Choroid plexus epithelial cell (primary cell): ENCODE measurements around the gene PTPRT.

Source experiments
- DNase-seq: peaks from one replicate; pipeline ENCODE4 v3.0.0-alpha.2; 2010; ENCODE audit warnings: low read depth
- H3K4me3 ChIP-seq: 2 replicates; pipeline ENCODE4 v1.5.1; 2011; ENCODE audit warnings: low read depth, mild to moderate bottlenecking, control low read depth, low read length, moderate library complexity
- CTCF ChIP-seq: conservative IDR thresholded peaks from 2 replicates; pipeline ENCODE4 v1.5.1; 2011; ENCODE audit warnings: low read depth, mild to moderate bottlenecking, control low read depth, inconsistent platforms, low read length, moderate library complexity

The PTPRT gene

GRCh38 chr20:42807876-42808275, 381.8 kb downstream of the PTPRT start:
- no peak overlapping the region for H3K4me3 ChIP-seq
- no peak for DNase-seq
- TF ChIP-seq CTCF: no peak

- no peak overlapping the region for H3K4me3 ChIP-seq
- no peak for DNase-seq
- no peak for TF ChIP-seq CTCF
Observed at GRCh38 chr20:42795111-42795695, 394.5 kb downstream of the PTPRT start.

GRCh38 chr20:42792052-42792451, 397.7 kb downstream of the PTPRT start:
- no peak for TF ChIP-seq CTCF
- no peak for DNase-seq
- H3K4me3 ChIP-seq: no peak overlapping the region

GRCh38 chr20:42790111-42790510, 399.6 kb downstream of the PTPRT start:
- H3K4me3 ChIP-seq: no peak overlapping the region
- DNase-seq: no peak
- TF ChIP-seq CTCF: no peak

GRCh38 chr20:42788707-42789106, 401.0 kb downstream of the PTPRT start:
- TF ChIP-seq CTCF: no peak
- no peak overlapping the region for H3K4me3 ChIP-seq
- no peak for DNase-seq

GRCh38 chr20:42785041-42785440, 404.7 kb downstream of the PTPRT start:
- DNase-seq: no peak
- H3K4me3 ChIP-seq: no peak overlapping the region
- no peak for TF ChIP-seq CTCF

GRCh38 chr20:42779216-42779615, 410.5 kb downstream of the PTPRT start:
- DNase-seq: no peak
- H3K4me3 ChIP-seq: no peak overlapping the region
- TF ChIP-seq CTCF: no peak
